Activated gamma-delta T cell treated with Interleukin-2 at 50 U/mL for 16 hours (primary cell): ENCODE measurements around the gene FTCD.

Experiments used
- DNase-seq: peaks from one replicate; pipeline ENCODE4 v3.0.0-alpha.2; 2020

FTCD gene

GRCh38 chr21:46091631-46092025, 63.8 kb downstream of the FTCD start:
- DNase-seq: no peak

- no peak for DNase-seq
These were observed 64.3 kb downstream of the FTCD start for GRCh38 chr21:46091118-46091517.

- no peak for DNase-seq
These were observed 66.1 kb downstream of the FTCD start for GRCh38 chr21:46089285-46089684.

GRCh38 chr21:46088189-46088588, 67.2 kb downstream of the FTCD start:
- DNase-seq: no peak

GRCh38 chr21:46087641-46088040, 67.7 kb downstream of the FTCD start:
- DNase-seq: no peak
